WTC11 (cell line): ENCODE measurements around the gene MAML2. TPM values are rescaled to one million over a fixed set of nuclear protein-coding genes. Genes with fewer than 3 reads are reported as not detected.
A peak's percentile ranks its signal among the peaks of the same experiment; 100 is the strongest.

ENCODE experiments used
- ATAC-seq: fragments of 200-7000 bp; cut with Tn5 transposase; 2 replicates; pipeline ENCODE4 v1.10.0; 2021; ENCODE audit warnings: mild to moderate bottlenecking, moderate library complexity
- CTCF ChIA-PET: fragments of 300-600 bp; sonication (Branson Sonifier 250); formaldehyde crosslinking; loops from one replicate; lab custom pipeline; 2021; ENCODE audit warnings: antibody characterized with exemption; lab: Charles Lee
- POLR2A ChIA-PET: fragments of 350-600 bp; sonication (Branson Sonifier 250); formaldehyde crosslinking; loops from one replicate; lab custom pipeline; 2021; ENCODE audit warnings: antibody characterized with exemption; lab: Charles Lee
- DNase-seq: peaks from one replicate; pipeline ENCODE4 v3.0.0; 2021; ENCODE audit warnings: low spot score
- H3K27ac Mint-ChIP-seq: 2 replicates; pipeline ENCODE4 v1.8.0; 2021; ENCODE audit warnings: mixed read lengths
- H3K27me3 Mint-ChIP-seq: 2 replicates; pipeline ENCODE4 v1.8.0; 2021; ENCODE audit warnings: low read depth, mild to moderate bottlenecking, moderate library complexity, mixed read lengths
- H3K36me3 Mint-ChIP-seq: 2 replicates; pipeline ENCODE4 v1.8.0; 2021; ENCODE audit warnings: mixed read lengths
- H3K4me1 Mint-ChIP-seq: 2 replicates; pipeline ENCODE4 v1.8.0; 2022; ENCODE audit warnings: mixed read lengths
- H3K4me3 Mint-ChIP-seq: 2 replicates; pipeline ENCODE4 v1.8.0; 2021; ENCODE audit warnings: mild to moderate bottlenecking, moderate library complexity, mixed read lengths
- H3K9me3 Mint-ChIP-seq: 2 replicates; pipeline ENCODE4 v1.8.0; 2021; ENCODE audit warnings: mixed read lengths
- CREM ChIP-seq: sonication (generic); formaldehyde crosslinking; IDR thresholded peaks from 2 replicates; pipeline ENCODE4 v1.8.1; 2022; ENCODE audit warnings: mild to moderate bottlenecking, missing genetic modification reagents, moderate library complexity
- EMX1 ChIP-seq: fragments of 250-450 bp; sonication (Bioruptor Pico); IDR thresholded peaks from 2 replicates; pipeline ENCODE4 v1.8.0; 2021; ENCODE audit warnings: mild to moderate bottlenecking
- ERG ChIP-seq: fragments of 250-450 bp; sonication (Bioruptor Pico); IDR thresholded peaks from 2 replicates; pipeline ENCODE4 v1.8.0; 2021; ENCODE audit warnings: mild to moderate bottlenecking
- MYBL2 ChIP-seq: sonication (generic); formaldehyde crosslinking; IDR thresholded peaks from 2 replicates; pipeline ENCODE4 v1.8.1; 2023; ENCODE audit warnings: mild to moderate bottlenecking, moderate library complexity, missing genetic modification reagents
- NR3C1 ChIP-seq: sonication (generic); formaldehyde crosslinking; conservative IDR thresholded peaks from 2 replicates; pipeline ENCODE4 v1.8.1; 2023; ENCODE audit warnings: low read depth, mild to moderate bottlenecking, missing genetic modification reagents
- PRDM15 ChIP-seq: sonication (generic); formaldehyde crosslinking; IDR thresholded peaks from 2 replicates; pipeline ENCODE4 v1.8.0; 2022; ENCODE audit warnings: missing genetic modification reagents
- PRRX2 ChIP-seq: fragments of 250-450 bp; sonication (Bioruptor Pico); IDR thresholded peaks from 2 replicates; pipeline ENCODE4 v1.8.0; 2021; ENCODE audit warnings: mild to moderate bottlenecking
- RELA ChIP-seq: sonication (generic); formaldehyde crosslinking; IDR thresholded peaks from 2 replicates; pipeline ENCODE4 v1.8.1; 2022; ENCODE audit warnings: missing genetic modification reagents, mild to moderate bottlenecking, borderline replicate concordance
- SMAD4 ChIP-seq: sonication (generic); formaldehyde crosslinking; IDR thresholded peaks from 2 replicates; pipeline ENCODE4 v1.8.0; 2022; ENCODE audit warnings: mild to moderate bottlenecking, missing genetic modification reagents
- TP53 ChIP-seq: sonication (generic); formaldehyde crosslinking; IDR thresholded peaks from 2 replicates; pipeline ENCODE4 v1.8.1; 2023; ENCODE audit warnings: mild to moderate bottlenecking, missing genetic modification reagents
- USF1 ChIP-seq: sonication (generic); formaldehyde crosslinking; IDR thresholded peaks from 2 replicates; pipeline ENCODE4 v1.8.0; 2022; ENCODE audit warnings: mild to moderate bottlenecking, missing genetic modification reagents
- ZNF671 ChIP-seq: fragments of 250-450 bp; sonication (Bioruptor Pico); IDR thresholded peaks from 2 replicates; pipeline ENCODE4 v1.8.0; 2021; ENCODE audit warnings: mild to moderate bottlenecking
- total RNA-seq: library from RNA; stranded (reverse); gene quantifications from 3 replicates; pipeline ENCODE4 v1.2.3, GENCODE V29; 2021
- TF ChIP-seq, protein P1 (sequence below): sonication (generic); formaldehyde crosslinking; IDR thresholded peaks from 2 replicates; pipeline ENCODE4 v1.8.1; 2022; ENCODE audit warnings: missing genetic modification reagents, borderline replicate concordance

The MAML2 gene
- total RNA-seq, 1 experiment from 2014 or later = 8.1 TPM

DNA sequence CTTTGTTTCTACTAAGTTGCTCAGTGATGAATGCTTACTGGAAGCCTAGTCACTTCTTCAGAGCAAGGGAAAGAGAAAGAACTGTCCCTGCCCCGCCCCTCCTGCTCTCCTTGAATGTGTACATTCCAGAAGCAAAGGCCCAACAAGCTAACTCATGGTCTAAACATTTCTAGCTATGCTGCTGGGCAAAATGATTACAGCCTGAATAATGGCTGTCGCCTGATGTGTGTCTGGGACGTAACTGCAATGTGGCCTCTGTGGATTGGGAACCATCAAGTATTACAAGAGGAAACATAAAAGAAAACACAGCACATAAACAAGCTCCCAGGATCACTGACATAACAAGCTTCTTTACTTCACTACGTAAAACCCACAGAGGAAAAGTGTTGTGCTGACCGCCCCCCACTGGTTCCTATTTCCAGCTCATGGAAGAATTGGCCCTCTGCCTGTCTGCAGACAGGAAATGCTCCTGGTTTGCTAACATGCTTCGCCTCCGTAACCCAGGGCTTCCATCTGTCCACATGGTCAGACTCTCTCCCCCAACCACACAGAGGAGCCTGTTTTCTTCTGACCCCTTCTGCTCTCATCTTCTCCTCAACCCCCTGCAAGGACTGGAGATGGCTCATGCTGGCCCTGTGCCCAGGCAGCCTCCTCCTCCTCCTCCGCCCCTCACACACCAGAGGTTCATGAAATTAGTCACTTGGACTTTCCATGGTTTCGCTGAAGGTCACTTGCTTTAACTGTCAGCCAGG is 187.2 kb downstream of the MAML2 start:
- Mint-ChIP-seq H3K36me3 (no peaks in the 10 kb centered on the region), H3K9me3 (no peaks in the 10 kb centered on the region), H3K4me1 (peaks cover 58% of the 10 kb centered on the region), H3K4me3 (no peak overlapping the region), H3K27me3 (no peaks in the 10 kb centered on the region), H3K27ac (peak overlapping the region; percentile 66)
- POLR2A ChIA-PET = interaction anchor here (0.6 kb wide), 2 partner anchors 267 to 1002 kb away, joined by 3 to 4 read pairs; no protein-coding TSS in a partner anchor
- ATAC-seq = peak; percentile 68
- peak; percentile 34 for DNase-seq
- no peak for TF ChIP-seq USF1 (CRISPR knock-in tag)
- TF ChIP-seq PRDM15 (CRISPR knock-in tag) = peak; percentile 28; the same call in 1 of the 2 replicates
- no peak for TF ChIP-seq ERG (CRISPR knock-in tag)
- TF ChIP-seq RELA (CRISPR knock-in tag) = no peak
- CTCF ChIA-PET = interaction anchor here (0.7 to 2.9 kb wide), 9 partner anchors 9 to 188 kb away, joined by 3 to 16 read pairs (median 3); partner anchors contain the start of gene MAML2

DNA sequence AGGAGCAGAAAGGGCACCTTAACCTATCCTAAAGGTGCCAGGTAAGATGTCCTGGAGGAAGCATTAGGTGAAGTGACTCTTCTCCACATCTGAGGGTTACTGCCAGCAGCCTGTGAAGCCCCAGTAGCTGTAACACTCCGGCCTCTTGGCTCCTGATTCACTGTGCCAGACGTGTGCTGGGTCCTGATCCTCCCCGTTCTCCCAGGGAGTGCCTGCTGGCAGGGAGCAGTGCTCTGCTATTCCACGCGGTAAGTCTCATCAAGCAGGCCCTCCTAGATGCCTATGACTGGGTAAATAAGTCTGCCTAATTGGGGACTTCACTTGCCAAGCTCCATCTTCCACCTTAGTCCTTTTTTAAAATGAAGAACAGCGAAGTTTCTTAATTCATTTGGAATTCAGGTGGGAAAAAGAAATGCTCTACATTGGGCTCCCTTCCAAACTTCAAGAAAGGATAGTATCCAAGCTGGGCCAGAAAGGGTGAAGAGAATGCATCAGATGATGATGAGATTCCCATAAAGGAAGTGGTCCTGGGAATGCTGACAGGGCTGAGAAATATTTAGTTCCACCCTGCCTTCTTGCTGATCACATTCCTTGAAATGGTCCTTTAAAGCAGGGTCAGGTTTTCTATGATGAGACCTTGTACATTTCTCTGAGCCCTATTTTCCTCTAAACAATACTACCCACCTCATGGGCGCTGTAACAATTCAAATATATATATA is 188.0 kb downstream of the MAML2 start:
- no peaks in the 10 kb centered on the region for H3K36me3 Mint-ChIP-seq
- DNase-seq (no peak), ATAC-seq (peak; percentile 28; the same call in 1 of the 2 replicates)
- TF ChIP-seq MYBL2 (CRISPR knock-in tag) = no peak
- TF ChIP-seq PRRX2 (CRISPR knock-in tag) = no peak
- no peak for TF ChIP-seq EMX1
- TF ChIP-seq CREM (CRISPR knock-in tag) = no peak
- no peak for TF ChIP-seq TP53 (CRISPR knock-in tag)
- TF ChIP-seq, protein P1, sequence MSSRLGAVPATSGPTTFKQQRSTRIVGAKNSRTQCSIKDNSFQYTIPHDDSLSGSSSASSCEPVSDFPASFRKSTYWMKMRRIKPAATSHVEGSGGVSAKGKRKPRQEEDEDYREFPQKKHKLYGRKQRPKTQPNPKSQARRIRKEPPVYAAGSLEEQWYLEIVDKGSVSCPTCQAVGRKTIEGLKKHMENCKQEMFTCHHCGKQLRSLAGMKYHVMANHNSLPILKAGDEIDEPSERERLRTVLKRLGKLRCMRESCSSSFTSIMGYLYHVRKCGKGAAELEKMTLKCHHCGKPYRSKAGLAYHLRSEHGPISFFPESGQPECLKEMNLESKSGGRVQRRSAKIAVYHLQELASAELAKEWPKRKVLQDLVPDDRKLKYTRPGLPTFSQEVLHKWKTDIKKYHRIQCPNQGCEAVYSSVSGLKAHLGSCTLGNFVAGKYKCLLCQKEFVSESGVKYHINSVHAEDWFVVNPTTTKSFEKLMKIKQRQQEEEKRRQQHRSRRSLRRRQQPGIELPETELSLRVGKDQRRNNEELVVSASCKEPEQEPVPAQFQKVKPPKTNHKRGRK (CRISPR knock-in tag) = no peak
- no peak for TF ChIP-seq NR3C1 (CRISPR knock-in tag)
- TF ChIP-seq SMAD4 (CRISPR knock-in tag) = no peak
- no peak for TF ChIP-seq ZNF671 (CRISPR knock-in tag)
- ChIA-PET POLR2A (interaction anchor here (0.6 kb wide), 1 partner anchor 1001 kb away, joined by 4 read pairs; no protein-coding TSS in a partner anchor), CTCF (interaction anchor here (0.7 to 2.9 kb wide), 8 partner anchors 8 to 188 kb away, joined by 3 to 16 read pairs (median 4); partner anchors contain the start of gene MAML2)
- H3K27ac Mint-ChIP-seq = peak overlapping the region; percentile 29; the same call in 1 of the 2 replicates
- no peaks in the 10 kb centered on the region for H3K9me3 Mint-ChIP-seq
- H3K4me1 Mint-ChIP-seq = peaks cover 49% of the 10 kb centered on the region
- H3K4me3 Mint-ChIP-seq = no peak overlapping the region
- no peaks in the 10 kb centered on the region for H3K27me3 Mint-ChIP-seq
